ENCODE measurements around the gene NOTCH2. TPM values are rescaled to one million over a fixed set of nuclear protein-coding genes. Genes with fewer than 3 reads are reported as not detected.

The NOTCH2 gene
- total and polyA plus RNA-seq, 4 donors, result 8.7 to 55.3 (median 27.4) TPM

DNA sequence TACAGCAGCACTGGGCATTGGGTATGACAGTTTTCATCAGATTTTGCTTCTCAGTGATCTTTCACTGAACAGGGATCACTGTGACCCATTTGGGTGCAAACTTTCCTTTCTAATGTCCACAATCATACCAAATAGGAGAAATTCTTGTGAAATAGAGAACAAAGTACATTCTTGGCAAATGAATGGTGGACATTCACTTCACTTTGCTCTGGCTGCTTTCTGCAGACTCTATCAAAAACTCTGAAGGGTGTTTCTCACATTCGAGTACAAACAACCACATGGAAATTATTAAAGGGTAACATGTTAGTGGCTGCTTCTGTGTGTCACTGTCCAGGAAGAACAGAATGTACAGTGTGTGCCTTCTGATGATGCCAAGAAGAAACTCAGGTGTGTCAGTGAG lies 111.2 kb downstream of the NOTCH2 start:
- Histone ChIP-seq H3K9ac (ENCODE audit: low read depth in 1 of 2, low read length in 2 of 2) (peak overlapping the region in 1 of 2 donors; percentile 52), H3K27ac (ENCODE audit: low read depth in 1 of 2, low read length in 2 of 2) (peak overlapping the region; percentile 69 to 71), H3K36me3 (ENCODE audit: control insufficient read depth in 4 of 4, insufficient read depth in 3 of 4, low read depth in 1 of 4, low read length in 3 of 4) (peaks cover 2 to 17% (median 7%) of the 10 kb centered on the region in 4 donors), H3K27me3 (ENCODE audit: control insufficient read depth in 4 of 4, insufficient read depth in 4 of 4, low read length in 3 of 4) (no peaks in the 10 kb centered on the region), H3K9me3 (ENCODE audit: control insufficient read depth in 4 of 4, low read length in 3 of 4) (no peaks in the 10 kb centered on the region), H3K4me3 (ENCODE audit: low read depth in 1 of 3, low read length in 3 of 3) (no peak overlapping the region), H3K4me1 (ENCODE audit: control insufficient read depth in 4 of 4, insufficient read depth in 4 of 4, low read length in 3 of 4) (peaks cover 10 to 85% (median 58%) of the 10 kb centered on the region in 4 donors)
- WGBS, result 29% methylated on average over 1 of the region's 1 CpG
- no peak for DNase-seq (ENCODE audit: low spot score)
- TF ChIP-seq RAD21 (IDR thresholded peaks at IDR 0.05) (peak; percentile 45 to 57), HNF4G (IDR thresholded peaks at IDR 0.05) (peak; percentile 87), GABPA (IDR thresholded peaks at IDR 0.05 in 1 of 2, conservative IDR thresholded peaks at IDR 0.05 in 1 of 2) (no peak), RXRA (IDR thresholded peaks at IDR 0.05) (peak; percentile 80 to 81), NR2F2 (IDR thresholded peaks at IDR 0.05) (peak; percentile 37), YY1 (IDR thresholded peaks at IDR 0.05) (peak; percentile 95), EGR1 (IDR thresholded peaks at IDR 0.05; ENCODE audit: low read depth in 2 of 2) (no peak), JUND (IDR thresholded peaks at IDR 0.05) (peak; percentile 68 to 78), FOXA2 (IDR thresholded peaks at IDR 0.05) (peak; percentile 78), SP1 (IDR thresholded peaks at IDR 0.05) (peak; percentile 94), HNF4A (conservative IDR thresholded peaks at IDR 0.05) (peak; percentile 96 to 97), TAF1 (conservative IDR thresholded peaks at IDR 0.05) (no peak), FOXA1 (IDR thresholded peaks at IDR 0.05) (peak; percentile 50)
- TF ChIP-seq, protein P1, sequence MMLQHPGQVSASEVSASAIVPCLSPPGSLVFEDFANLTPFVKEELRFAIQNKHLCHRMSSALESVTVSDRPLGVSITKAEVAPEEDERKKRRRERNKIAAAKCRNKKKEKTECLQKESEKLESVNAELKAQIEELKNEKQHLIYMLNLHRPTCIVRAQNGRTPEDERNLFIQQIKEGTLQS (IDR thresholded peaks at IDR 0.05), result peak; percentile 34
- TF ChIP-seq, protein P2, sequence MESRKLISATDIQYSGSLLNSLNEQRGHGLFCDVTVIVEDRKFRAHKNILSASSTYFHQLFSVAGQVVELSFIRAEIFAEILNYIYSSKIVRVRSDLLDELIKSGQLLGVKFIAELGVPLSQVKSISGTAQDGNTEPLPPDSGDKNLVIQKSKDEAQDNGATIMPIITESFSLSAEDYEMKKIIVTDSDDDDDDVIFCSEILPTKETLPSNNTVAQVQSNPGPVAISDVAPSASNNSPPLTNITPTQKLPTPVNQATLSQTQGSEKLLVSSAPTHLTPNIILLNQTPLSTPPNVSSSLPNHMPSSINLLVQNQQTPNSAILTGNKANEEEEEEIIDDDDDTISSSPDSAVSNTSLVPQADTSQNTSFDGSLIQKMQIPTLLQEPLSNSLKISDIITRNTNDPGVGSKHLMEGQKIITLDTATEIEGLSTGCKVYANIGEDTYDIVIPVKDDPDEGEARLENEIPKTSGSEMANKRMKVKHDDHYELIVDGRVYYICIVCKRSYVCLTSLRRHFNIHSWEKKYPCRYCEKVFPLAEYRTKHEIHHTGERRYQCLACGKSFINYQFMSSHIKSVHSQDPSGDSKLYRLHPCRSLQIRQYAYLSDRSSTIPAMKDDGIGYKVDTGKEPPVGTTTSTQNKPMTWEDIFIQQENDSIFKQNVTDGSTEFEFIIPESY (IDR thresholded peaks at IDR 0.05), result peak; percentile 57
- TF ChIP-seq, protein P3, sequence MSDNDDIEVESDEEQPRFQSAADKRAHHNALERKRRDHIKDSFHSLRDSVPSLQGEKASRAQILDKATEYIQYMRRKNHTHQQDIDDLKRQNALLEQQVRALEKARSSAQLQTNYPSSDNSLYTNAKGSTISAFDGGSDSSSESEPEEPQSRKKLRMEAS (IDR thresholded peaks at IDR 0.05), result peak; percentile 79
- TF ChIP-seq, protein P4, sequence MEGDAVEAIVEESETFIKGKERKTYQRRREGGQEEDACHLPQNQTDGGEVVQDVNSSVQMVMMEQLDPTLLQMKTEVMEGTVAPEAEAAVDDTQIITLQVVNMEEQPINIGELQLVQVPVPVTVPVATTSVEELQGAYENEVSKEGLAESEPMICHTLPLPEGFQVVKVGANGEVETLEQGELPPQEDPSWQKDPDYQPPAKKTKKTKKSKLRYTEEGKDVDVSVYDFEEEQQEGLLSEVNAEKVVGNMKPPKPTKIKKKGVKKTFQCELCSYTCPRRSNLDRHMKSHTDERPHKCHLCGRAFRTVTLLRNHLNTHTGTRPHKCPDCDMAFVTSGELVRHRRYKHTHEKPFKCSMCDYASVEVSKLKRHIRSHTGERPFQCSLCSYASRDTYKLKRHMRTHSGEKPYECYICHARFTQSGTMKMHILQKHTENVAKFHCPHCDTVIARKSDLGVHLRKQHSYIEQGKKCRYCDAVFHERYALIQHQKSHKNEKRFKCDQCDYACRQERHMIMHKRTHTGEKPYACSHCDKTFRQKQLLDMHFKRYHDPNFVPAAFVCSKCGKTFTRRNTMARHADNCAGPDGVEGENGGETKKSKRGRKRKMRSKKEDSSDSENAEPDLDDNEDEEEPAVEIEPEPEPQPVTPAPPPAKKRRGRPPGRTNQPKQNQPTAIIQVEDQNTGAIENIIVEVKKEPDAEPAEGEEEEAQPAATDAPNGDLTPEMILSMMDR (IDR thresholded peaks at IDR 0.05; ENCODE audit: low read depth, low read length, missing input control), result no peak
- TF ChIP-seq, protein P5, sequence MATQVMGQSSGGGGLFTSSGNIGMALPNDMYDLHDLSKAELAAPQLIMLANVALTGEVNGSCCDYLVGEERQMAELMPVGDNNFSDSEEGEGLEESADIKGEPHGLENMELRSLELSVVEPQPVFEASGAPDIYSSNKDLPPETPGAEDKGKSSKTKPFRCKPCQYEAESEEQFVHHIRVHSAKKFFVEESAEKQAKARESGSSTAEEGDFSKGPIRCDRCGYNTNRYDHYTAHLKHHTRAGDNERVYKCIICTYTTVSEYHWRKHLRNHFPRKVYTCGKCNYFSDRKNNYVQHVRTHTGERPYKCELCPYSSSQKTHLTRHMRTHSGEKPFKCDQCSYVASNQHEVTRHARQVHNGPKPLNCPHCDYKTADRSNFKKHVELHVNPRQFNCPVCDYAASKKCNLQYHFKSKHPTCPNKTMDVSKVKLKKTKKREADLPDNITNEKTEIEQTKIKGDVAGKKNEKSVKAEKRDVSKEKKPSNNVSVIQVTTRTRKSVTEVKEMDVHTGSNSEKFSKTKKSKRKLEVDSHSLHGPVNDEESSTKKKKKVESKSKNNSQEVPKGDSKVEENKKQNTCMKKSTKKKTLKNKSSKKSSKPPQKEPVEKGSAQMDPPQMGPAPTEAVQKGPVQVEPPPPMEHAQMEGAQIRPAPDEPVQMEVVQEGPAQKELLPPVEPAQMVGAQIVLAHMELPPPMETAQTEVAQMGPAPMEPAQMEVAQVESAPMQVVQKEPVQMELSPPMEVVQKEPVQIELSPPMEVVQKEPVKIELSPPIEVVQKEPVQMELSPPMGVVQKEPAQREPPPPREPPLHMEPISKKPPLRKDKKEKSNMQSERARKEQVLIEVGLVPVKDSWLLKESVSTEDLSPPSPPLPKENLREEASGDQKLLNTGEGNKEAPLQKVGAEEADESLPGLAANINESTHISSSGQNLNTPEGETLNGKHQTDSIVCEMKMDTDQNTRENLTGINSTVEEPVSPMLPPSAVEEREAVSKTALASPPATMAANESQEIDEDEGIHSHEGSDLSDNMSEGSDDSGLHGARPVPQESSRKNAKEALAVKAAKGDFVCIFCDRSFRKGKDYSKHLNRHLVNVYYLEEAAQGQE (IDR thresholded peaks at IDR 0.05), result peak; percentile 64
